ENCODE results near the gene GLRX.
A peak's percentile ranks its signal among the peaks of the same experiment; 100 is the strongest.

GLRX gene

DNA sequence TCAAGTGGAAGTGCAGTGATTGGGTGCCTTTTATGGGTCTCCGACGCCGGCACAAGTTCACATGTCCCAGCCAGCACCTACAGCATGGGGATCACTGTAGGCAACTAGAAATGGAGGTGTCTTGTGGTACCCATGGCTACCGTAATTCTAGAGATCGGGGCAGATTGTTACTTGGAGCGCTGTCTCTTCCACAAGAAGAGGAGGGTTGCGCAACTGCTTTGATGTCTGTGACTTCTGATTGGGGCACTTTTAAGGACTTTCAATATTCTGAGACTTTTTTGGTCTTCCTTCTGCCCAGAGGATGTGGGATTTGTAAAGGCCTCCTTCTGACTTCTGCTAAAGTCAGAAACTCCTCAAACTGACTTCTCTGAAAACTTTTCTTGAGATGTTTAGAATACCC lies 41.9 kb downstream of the GLRX start:
- DNase-seq (ENCODE audit: low spot score): no peak

DNA sequence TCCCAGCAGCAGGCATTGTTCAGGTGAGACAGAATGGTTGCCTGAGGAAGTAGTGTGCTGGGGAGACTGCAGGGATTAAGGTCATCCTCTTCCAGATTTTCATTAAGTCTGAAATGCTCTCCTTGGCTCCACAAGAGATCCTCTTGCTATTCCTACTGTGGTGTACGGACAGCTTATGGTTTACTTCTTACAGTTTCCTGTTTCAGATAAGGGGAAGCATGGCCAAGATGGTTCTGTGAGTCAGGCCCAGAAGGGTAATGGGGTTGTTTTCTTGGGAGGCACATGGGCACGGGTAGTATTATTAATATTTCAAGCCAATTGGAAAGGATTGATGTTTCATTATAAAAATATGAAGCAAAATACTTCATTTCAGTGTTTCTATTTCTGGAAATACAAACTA lies 42.9 kb downstream of the GLRX start:
- DNase-seq (ENCODE audit: low spot score): no peak

DNA sequence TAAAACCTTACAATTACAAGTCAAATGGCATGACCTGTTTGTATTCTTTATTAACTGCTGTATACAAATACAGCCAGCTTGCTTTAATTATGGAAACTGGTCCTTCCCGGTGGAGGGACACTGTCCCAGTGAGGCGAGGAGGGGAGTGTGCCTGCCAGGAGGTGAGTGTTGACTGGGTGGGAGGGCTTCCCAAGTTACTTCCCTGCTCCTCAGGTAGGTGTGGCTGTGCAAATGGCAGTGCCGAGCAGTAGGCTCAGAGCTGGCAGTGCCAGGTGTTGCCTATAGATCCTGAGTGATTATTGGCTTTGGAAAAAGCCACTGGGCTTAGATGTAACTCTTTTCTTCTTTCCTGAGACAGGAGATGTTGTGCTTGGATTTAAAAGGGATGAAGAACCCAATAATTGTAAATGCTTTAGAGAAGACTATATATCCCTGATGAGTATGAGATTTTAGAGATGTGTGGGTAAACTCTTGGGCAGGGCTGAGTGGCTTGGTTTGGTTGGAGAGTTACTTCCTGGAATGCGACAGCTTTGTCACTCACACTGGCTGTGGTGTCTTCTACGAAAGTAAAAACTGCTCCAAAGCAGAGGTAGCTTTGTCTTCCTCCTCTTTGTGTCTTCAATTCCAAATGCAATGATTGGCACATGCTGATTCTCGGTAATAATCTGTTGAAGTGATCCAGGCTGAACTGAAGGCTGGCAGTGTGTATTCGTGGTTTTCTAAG lies 43.7 kb downstream of the GLRX start:
- DNase-seq (ENCODE audit: low spot score): no peak

DNA sequence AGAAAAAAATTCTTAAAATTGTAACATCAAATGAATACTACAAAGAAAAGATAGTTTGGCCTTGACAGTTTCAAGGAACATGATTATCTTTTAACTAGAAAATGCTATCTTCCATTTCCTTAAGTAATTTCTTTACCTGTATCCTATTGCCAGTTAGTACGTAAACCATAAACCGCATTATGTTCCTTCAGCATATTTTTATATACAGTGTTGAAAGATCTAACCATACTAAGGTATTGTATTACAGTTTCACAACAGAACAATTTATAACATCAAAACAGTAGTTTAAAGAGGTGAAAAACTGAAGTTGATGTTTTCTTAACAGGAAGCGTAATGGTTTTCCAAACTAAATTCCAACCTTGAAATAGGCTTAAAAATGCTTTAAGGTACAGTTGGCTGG lies 45.1 kb downstream of the GLRX start:
- DNase-seq (ENCODE audit: low spot score): no peak

DNA sequence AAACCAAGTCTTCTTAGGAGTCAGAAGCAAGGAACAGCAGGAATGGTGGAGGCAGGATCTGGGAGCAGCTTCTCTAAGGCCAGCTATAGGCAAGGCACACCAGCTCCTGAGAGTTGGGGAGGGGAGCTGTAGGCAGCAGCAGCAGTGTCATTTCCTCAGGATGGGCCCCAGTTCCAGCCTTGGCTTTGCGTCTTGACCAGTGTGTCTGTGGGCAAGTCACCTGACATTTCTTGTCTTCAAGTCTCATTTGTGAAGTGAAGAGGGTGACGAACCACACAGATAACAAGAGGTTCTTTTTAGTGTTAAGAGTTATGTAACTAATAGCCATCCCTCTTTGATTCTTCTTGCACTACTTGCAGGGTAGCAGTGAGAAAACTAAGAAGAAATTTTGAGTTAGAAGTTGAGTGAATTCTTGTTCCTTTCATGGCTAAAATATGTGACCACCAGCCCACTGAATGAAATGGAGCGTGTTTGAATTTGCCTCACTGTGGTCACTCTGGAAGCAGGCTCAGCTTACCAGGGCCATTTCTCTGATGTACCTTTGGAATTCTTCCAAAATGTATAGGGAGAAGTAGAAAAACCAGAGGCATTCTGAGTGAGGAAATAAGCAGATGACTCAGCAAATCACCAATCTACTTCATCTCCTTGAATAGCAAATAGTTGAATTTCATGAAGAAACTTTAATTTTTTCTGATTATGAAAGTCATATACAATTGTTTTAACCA lies 49.0 kb downstream of the GLRX start:
- DNase-seq (ENCODE audit: low spot score): peak; percentile 47

DNA sequence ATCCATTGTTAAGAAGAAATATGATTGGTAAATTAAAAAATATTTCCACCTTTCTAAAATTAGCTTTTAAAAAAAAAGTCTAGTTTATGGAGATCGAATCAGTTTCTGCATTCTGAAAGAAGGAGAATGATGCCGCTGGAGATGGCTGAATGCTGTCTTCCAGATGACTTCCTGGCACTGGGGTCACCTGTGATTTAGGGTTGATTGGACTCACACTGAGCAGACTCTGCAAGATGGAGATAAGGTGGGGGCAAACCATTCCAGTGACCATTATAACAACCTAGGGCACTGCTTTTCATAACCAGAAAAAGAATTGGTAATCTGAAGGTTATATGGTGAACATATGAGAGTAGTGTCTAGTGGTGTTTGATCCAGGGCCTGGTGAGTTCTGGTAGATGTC lies 50.6 kb downstream of the GLRX start:
- no peak for DNase-seq (ENCODE audit: low spot score)

DNA sequence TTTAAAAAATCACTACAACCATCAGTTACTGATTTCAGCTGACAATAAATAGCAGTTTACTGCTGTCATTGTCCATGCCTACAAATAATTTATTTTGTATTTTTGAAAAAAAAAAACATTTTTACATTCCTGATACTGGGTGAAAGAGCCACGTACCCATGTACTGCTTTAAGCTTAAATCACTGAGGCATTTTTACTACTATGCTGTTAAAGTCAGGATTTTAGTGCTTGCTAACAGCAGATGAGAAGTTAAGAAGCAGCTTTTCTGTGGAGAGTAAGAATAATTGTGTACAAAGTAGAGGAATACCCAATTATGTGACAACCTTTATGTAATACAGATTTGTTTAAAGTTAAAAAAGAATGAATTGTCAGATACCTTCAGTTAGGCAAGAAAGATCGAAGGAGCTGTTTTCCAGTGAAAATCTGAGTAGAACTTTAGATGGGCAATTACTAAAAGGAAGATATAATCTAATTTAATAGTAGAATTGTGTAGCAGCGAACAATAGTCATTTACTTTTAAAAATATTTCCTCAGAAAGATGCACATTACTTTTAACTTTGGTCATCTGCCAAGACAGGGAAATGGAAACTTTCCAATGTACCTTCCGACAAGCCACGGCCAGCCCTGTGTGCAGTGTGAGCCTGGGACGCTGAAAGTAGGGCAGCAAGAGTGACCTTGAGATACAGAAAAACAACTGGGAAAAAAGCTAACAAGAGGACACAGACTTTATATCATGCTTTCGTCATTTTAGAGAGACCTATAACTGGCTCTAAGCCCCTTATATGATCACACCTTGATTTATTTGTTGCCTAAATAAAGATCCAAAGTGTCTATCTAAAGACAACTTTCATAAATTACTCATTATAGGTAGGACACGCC lies 51.5 kb downstream of the GLRX start:
- no peak for DNase-seq (ENCODE audit: low spot score)

DNA sequence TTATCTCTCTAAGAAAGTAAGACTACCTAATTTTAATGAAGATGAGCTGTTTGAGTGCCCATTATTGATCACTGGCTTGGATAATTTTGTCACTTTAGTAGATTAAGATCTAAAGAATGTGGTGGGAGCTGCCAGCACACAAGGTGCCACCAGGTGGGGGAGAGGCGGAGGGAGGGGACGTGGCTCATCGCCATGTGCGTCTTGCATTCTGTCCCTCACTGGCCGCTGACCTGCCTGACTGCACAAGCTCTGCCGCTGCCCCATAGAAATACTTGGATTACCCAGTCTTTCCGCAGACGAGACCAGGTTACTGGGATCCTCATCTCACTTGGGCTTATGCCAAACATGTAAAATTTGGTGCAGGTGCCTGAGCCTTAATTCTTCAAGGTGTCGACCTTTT lies 53.8 kb downstream of the GLRX start:
- no peak for DNase-seq (ENCODE audit: low spot score)

DNA sequence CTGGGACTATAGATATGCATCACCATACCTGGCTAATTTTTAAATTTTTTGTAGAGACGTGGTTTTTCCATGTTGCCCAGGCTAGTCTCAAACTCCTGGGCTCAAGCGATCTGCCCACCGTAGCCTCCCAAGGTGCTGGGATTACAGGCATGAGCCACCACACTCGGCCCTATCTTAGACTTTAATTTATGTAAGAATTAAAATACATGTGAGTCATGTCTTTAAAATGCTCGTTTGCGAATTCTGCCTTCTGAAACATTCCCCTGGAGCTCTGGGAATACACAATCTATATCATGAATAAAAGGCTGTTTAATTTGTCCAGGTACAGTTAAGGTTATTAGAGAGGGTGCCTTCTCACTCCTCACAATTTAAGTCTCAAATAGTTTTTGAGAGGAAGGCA lies 58.6 kb downstream of the GLRX start:
- DNase-seq (ENCODE audit: low spot score): no peak

All from SW480 (cell line).